ENCODE measurements around the gene KCNQ1OT1. TPM values are rescaled to one million over a fixed set of nuclear protein-coding genes. Genes with fewer than 3 reads are reported as not detected.

The KCNQ1OT1 gene
- total and polyA plus RNA-seq, 12 donors, result 0.15 to 10.6 (median 1.1) TPM

DNA sequence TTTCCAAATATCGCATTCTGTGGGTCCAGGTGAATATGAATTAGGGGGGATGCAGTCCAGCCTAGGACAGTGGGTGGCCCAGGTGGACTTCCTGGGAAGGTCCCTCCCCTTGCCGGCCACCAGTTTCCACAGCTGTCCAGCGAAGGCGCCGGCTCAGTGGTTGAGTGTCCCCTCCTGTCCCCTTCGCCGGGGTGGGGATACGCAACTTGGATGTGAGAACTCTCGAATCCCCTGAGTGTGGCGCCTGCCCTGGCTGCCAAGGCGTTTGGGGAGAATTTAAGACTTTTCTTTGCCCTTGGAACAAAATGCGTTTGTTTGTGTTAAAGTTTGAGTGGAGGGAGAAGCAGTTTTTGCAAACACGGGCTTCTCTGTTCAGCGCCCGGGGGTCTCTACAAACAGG is 123.7 kb downstream of the KCNQ1OT1 start:
- 89 to 93% (median 90%) methylated on average over 9 to 15 of the region's 15 CpGs for WGBS, 4 donors
- Histone ChIP-seq H3K4me3 (no peak overlapping the region), H3K36me3 (replicated peaks in 1 of 2) (peaks cover 0 to 63% of the 10 kb centered on the region in 2 donors), H3K9me3 (replicated peaks in 1 of 3) (no peaks in the 10 kb centered on the region), H3K27me3 (no peaks in the 10 kb centered on the region), H3K27ac (no peak overlapping the region), H3K4me1 (replicated peaks in 1 of 2) (no peaks in the 10 kb centered on the region)
- TF ChIP-seq, protein P1, sequence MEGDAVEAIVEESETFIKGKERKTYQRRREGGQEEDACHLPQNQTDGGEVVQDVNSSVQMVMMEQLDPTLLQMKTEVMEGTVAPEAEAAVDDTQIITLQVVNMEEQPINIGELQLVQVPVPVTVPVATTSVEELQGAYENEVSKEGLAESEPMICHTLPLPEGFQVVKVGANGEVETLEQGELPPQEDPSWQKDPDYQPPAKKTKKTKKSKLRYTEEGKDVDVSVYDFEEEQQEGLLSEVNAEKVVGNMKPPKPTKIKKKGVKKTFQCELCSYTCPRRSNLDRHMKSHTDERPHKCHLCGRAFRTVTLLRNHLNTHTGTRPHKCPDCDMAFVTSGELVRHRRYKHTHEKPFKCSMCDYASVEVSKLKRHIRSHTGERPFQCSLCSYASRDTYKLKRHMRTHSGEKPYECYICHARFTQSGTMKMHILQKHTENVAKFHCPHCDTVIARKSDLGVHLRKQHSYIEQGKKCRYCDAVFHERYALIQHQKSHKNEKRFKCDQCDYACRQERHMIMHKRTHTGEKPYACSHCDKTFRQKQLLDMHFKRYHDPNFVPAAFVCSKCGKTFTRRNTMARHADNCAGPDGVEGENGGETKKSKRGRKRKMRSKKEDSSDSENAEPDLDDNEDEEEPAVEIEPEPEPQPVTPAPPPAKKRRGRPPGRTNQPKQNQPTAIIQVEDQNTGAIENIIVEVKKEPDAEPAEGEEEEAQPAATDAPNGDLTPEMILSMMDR (IDR thresholded peaks at IDR 0.05), result no peak
- TF ChIP-seq POLR2A (IDR thresholded peaks at IDR 0.05), result no peak
- peak in 6 of 7 donors; percentile 2 to 46 (median 12) for DNase-seq
- intact Hi-C loops (cut with DNase I), result no loop called here

DNA sequence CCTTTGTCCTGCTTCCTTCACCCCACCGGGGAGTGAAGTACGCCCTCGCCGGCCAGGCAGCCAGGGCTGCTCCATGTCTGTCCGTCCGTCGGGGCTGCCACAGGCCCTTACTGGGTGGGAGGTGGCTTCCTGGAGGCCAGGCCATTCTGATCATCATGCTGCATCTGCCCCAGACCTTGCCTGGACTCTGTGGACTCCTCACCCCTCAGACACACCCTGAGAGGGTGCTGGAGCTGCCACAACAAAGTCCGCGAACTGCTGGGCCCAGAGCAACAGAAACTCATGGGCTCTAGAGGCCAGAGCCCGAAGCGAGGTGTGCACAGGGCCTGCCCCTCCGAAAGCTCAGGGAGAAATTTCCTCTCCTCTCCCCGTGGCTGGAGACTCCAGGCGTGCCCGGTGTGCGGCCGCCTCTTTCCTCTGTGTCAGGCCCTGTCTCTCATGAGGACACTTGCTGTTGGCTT is 124.2 kb downstream of the KCNQ1OT1 start:
- Histone ChIP-seq H3K4me3 (no peak overlapping the region), H3K9me3 (replicated peaks in 1 of 3) (no peaks in the 10 kb centered on the region), H3K4me1 (replicated peaks in 1 of 2) (no peaks in the 10 kb centered on the region), H3K27me3 (no peaks in the 10 kb centered on the region), H3K27ac (no peak overlapping the region), H3K36me3 (replicated peaks in 1 of 2) (peaks cover 0 to 66% of the 10 kb centered on the region in 2 donors)
- no peak for TF ChIP-seq POLR2A (IDR thresholded peaks at IDR 0.05)
- TF ChIP-seq, protein P1 (IDR thresholded peaks at IDR 0.05), result no peak
- intact Hi-C loops (cut with DNase I), result no loop called here
- peak in 5 of 7 donors; percentile 1 to 41 (median 10) for DNase-seq
- WGBS, 4 donors, result 93 to 95% (median 94%) methylated on average over 7 to 17 of the region's 17 CpGs

DNA sequence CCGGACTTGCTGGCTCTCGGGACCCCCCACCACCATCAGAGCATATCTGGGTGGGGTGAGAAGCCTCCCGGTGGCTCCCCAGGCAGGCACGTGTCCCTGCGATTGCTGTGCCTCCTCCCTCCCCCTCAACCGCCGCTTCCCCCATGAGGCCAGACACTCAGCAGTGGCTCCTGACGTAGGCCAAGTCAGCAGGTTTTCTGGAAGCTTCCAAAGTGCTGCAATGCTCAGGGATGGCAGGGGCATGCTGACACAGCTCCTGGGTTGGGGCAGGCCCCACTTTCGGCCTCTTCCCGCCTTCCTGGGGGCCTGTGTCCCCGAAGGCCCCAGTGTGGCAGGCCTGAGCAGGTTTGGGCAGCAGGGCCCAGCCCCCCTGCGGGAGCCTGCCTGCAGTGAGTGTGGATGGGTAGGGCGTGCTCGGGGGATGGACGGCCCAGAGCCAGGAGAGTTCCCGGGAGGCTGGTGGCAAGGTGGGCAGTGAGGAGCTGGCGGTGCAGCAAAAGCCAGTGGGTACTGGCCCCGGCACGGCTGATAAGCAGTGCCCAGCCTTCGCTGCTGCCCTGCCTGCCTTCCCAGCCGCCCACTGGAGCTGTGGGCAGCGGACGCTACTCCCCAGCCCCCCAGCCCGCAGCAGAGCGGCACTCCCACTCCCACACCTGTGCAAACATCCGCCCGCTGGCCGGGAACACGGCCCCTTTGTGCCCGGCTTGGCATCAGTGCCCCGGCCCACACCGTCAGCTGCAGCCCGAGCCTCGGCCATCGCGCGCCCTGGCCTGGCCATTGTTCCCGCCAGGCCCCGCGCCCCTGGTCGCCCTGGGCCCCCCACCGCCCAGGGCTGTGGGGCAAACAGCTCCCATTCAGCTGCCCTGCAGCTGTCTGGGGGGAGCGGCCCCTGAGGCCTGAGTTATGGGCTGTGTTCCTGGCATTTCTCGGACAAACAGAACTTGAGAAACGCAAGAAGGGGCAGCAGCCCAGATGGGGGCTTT is 125.0 kb downstream of the KCNQ1OT1 start:
- intact Hi-C loops (cut with DNase I), result no loop called here
- TF ChIP-seq, protein P1 (IDR thresholded peaks at IDR 0.05), result no peak
- no peak for TF ChIP-seq POLR2A (IDR thresholded peaks at IDR 0.05)
- Histone ChIP-seq H3K27me3 (no peaks in the 10 kb centered on the region), H3K9me3 (replicated peaks in 1 of 3) (no peaks in the 10 kb centered on the region), H3K4me1 (replicated peaks in 1 of 2) (no peaks in the 10 kb centered on the region), H3K4me3 (no peak overlapping the region), H3K27ac (peak overlapping the region in 1 of 5 donors; percentile 5), H3K36me3 (replicated peaks in 1 of 2) (peaks cover 0 to 68% of the 10 kb centered on the region in 2 donors)
- peak in 5 of 7 donors; percentile 2 to 48 (median 13) for DNase-seq
- WGBS, 4 donors, result 93 to 94% (median 93%) methylated on average over 9 to 45 of the region's 45 CpGs

- peaks cover 0 to 67% of the 10 kb centered on the region in 2 donors for H3K36me3 ChIP-seq (replicated peaks in 1 of 2)
- TF ChIP-seq, protein P1 (IDR thresholded peaks at IDR 0.05), result no peak
- TF ChIP-seq POLR2A (IDR thresholded peaks at IDR 0.05), result no peak
- H3K4me1 ChIP-seq (replicated peaks in 1 of 2), result no peaks in the 10 kb centered on the region
- no peak overlapping the region for H3K4me3 ChIP-seq
- H3K27ac ChIP-seq, result peak overlapping the region in 1 of 5 donors; percentile 55
- DNase-seq, result peak in 5 of 7 donors; percentile 1 to 43 (median 12)
- WGBS, 4 donors, result 83 to 94% (median 87%) methylated on average over 3 to 22 of the region's 22 CpGs
- intact Hi-C loops (cut with DNase I), result no loop called here
- H3K9me3 ChIP-seq (replicated peaks in 1 of 3), result no peaks in the 10 kb centered on the region
- no peaks in the 10 kb centered on the region for H3K27me3 ChIP-seq
Observed at GRCh38 chr11:2574043-2574552, 125.7 kb downstream of the KCNQ1OT1 start.

All from adrenal gland (tissue), 12 donors.